ENCODE data around the gene ZNF654. TPM values are rescaled to one million over a fixed set of nuclear protein-coding genes. Genes with fewer than 3 reads are reported as not detected.

The ZNF654 gene
- total and polyA plus RNA-seq, 2 experiments from 2014 or later = 6.2 to 7.5 TPM

DNA sequence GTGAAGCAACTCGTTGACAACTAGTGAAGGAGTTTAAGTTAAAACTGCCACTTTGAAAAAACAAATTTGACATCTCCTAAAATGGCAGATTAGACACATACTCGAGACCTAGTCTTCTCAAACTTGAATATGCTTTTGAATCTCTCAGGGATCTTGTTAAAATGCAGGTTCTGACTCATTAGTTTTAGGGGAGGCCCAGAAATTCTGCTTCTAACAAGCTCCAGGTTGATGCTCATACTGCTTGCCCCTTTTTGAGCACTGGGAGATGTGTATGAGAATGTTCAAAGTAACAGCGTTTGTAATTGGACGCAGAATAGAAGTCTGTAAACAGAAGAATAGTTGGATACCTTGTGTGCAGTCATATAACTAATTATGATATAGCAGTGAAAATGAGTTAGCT lies 92.3 kb downstream of the ZNF654 start (continued):
- TF ChIP-seq, protein P1, sequence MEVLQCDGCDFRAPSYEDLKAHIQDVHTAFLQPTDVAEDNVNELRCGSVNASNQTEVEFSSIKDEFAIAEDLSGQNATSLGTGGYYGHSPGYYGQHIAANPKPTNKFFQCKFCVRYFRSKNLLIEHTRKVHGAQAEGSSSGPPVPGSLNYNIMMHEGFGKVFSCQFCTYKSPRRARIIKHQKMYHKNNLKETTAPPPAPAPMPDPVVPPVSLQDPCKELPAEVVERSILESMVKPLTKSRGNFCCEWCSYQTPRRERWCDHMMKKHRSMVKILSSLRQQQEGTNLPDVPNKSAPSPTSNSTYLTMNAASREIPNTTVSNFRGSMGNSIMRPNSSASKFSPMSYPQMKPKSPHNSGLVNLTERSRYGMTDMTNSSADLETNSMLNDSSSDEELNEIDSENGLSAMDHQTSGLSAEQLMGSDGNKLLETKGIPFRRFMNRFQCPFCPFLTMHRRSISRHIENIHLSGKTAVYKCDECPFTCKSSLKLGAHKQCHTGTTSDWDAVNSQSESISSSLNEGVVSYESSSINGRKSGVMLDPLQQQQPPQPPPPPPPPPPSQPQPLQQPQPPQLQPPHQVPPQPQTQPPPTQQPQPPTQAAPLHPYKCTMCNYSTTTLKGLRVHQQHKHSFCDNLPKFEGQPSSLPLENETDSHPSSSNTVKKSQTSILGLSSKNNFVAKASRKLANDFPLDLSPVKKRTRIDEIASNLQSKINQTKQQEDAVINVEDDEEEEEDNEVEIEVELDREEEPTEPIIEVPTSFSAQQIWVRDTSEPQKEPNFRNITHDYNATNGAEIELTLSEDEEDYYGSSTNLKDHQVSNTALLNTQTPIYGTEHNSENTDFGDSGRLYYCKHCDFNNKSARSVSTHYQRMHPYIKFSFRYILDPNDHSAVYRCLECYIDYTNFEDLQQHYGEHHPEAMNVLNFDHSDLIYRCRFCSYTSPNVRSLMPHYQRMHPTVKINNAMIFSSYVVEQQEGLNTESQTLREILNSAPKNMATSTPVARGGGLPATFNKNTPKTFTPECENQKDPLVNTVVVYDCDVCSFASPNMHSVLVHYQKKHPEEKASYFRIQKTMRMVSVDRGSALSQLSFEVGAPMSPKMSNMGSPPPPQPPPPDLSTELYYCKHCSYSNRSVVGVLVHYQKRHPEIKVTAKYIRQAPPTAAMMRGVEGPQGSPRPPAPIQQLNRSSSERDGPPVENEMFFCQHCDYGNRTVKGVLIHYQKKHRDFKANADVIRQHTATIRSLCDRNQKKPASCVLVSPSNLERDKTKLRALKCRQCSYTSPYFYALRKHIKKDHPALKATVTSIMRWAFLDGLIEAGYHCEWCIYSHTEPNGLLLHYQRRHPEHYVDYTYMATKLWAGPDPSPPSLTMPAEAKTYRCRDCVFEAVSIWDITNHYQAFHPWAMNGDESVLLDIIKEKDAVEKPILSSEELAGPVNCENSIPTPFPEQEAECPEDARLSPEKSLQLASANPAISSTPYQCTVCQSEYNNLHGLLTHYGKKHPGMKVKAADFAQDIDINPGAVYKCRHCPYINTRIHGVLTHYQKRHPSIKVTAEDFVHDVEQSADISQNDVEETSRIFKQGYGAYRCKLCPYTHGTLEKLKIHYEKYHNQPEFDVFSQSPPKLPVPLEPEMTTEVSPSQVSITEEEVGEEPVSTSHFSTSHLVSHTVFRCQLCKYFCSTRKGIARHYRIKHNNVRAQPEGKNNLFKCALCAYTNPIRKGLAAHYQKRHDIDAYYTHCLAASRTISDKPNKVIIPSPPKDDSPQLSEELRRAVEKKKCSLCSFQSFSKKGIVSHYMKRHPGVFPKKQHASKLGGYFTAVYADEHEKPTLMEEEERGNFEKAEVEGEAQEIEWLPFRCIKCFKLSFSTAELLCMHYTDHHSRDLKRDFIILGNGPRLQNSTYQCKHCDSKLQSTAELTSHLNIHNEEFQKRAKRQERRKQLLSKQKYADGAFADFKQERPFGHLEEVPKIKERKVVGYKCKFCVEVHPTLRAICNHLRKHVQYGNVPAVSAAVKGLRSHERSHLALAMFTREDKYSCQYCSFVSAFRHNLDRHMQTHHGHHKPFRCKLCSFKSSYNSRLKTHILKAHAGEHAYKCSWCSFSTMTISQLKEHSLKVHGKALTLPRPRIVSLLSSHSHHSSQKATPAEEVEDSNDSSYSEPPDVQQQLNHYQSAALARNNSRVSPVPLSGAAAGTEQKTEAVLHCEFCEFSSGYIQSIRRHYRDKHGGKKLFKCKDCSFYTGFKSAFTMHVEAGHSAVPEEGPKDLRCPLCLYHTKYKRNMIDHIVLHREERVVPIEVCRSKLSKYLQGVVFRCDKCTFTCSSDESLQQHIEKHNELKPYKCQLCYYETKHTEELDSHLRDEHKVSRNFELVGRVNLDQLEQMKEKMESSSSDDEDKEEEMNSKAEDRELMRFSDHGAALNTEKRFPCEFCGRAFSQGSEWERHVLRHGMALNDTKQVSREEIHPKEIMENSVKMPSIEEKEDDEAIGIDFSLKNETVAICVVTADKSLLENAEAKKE (CRISPR knock-in tag; IDR thresholded peaks at IDR 0.05) = no peak
- no peak for TF ChIP-seq JUNB (IDR thresholded peaks at IDR 0.05; ENCODE audit: unreplicated experiment)
- TF ChIP-seq STAT1 (IDR thresholded peaks at IDR 0.05; ENCODE audit: unreplicated experiment) = no peak
- TF ChIP-seq ZNF114 (CRISPR knock-in tag; IDR thresholded peaks at IDR 0.05) = no peak

DNA sequence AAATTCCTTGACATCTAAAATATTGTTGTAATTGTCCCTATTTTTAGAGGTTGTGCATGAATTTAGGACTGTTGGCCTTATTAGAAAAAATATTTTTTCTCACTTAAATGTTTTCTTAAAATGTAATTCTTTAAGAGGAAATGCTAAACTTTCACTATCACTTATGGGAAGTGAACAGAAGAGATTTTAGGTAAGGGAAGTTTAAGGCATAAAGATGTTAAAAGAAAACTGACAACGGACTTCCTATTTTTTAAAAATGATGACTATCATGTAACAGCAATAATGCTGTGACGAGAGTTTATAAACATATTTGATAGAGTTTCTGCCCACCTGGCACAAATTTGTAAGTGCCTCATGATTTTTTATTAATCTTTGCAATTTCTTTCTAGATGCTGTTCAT lies 93.8 kb downstream of the ZNF654 start:
- ATAC-seq = no peak
- peaks cover 11% of the 10 kb centered on the region; the same call in 1 of the 2 replicates for H3K4me1 ChIP-seq (ENCODE audit: insufficient read depth)
- peaks cover 13% of the 10 kb centered on the region; the same call in 1 of the 2 replicates for H4K20me1 ChIP-seq (replicated peaks; ENCODE audit: insufficient read depth)
- peaks cover 33% of the 10 kb centered on the region for H3K36me3 ChIP-seq (ENCODE audit: insufficient read depth)
- no peak overlapping the region for H3K4me3 Mint-ChIP-seq
- H3K9me3 Mint-ChIP-seq = no peaks in the 10 kb centered on the region
- no peak overlapping the region for H2AFZ ChIP-seq
- no peak overlapping the region for H3K27ac Mint-ChIP-seq
- no peak overlapping the region for H3K4me3 ChIP-seq
- H3K36me3 Mint-ChIP-seq (ENCODE audit: low read depth) = peaks cover 45% of the 10 kb centered on the region
- no peak overlapping the region for H3K4me2 ChIP-seq
- H3K27me3 ChIP-seq (ENCODE audit: insufficient read depth) = no peaks in the 10 kb centered on the region
- peaks cover 15% of the 10 kb centered on the region for H3K4me1 Mint-ChIP-seq
- peaks cover 91% of the 10 kb centered on the region for H3K79me2 ChIP-seq (replicated peaks; ENCODE audit: insufficient read depth)
- H3K27me3 Mint-ChIP-seq (ENCODE audit: insufficient read depth, low read depth, poor library complexity) = peaks cover 10% of the 10 kb centered on the region
- no peaks in the 10 kb centered on the region for H3F3A ChIP-seq (replicated peaks; ENCODE audit: low read depth)
- no peaks in the 10 kb centered on the region for H3K9me2 ChIP-seq (ENCODE audit: insufficient read depth)
- H3K27ac ChIP-seq (ENCODE audit: low read depth) = no peak overlapping the region
- no peak for DNase-seq (ENCODE audit: low spot score)
- TF ChIP-seq CREB1 (CRISPR knock-in tag; IDR thresholded peaks at IDR 0.05; ENCODE audit: low read depth) (no peak), ZNF331 (CRISPR knock-in tag; IDR thresholded peaks at IDR 0.05; ENCODE audit: low read depth) (no peak), POLR2AphosphoS5 (IDR thresholded peaks at IDR 0.05; ENCODE audit: low read depth) (no peak), EZH2 (IDR thresholded peaks at IDR 0.05; ENCODE audit: low read depth, unreplicated experiment) (no peak), JUNB (IDR thresholded peaks at IDR 0.05; ENCODE audit: unreplicated experiment) (no peak), STAT1 (IDR thresholded peaks at IDR 0.05; ENCODE audit: unreplicated experiment) (no peak), NANOG (IDR thresholded peaks at IDR 0.05; ENCODE audit: borderline replicate concordance) (no peak), ZNF114 (CRISPR knock-in tag; IDR thresholded peaks at IDR 0.05) (no peak), EZH2phosphoT487 (IDR thresholded peaks at IDR 0.05; ENCODE audit: unreplicated experiment) (no peak)
- TF ChIP-seq, protein P2, sequence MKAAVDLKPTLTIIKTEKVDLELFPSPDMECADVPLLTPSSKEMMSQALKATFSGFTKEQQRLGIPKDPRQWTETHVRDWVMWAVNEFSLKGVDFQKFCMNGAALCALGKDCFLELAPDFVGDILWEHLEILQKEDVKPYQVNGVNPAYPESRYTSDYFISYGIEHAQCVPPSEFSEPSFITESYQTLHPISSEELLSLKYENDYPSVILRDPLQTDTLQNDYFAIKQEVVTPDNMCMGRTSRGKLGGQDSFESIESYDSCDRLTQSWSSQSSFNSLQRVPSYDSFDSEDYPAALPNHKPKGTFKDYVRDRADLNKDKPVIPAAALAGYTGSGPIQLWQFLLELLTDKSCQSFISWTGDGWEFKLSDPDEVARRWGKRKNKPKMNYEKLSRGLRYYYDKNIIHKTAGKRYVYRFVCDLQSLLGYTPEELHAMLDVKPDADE (IDR thresholded peaks at IDR 0.05) = no peak
- TF ChIP-seq, protein P3, sequence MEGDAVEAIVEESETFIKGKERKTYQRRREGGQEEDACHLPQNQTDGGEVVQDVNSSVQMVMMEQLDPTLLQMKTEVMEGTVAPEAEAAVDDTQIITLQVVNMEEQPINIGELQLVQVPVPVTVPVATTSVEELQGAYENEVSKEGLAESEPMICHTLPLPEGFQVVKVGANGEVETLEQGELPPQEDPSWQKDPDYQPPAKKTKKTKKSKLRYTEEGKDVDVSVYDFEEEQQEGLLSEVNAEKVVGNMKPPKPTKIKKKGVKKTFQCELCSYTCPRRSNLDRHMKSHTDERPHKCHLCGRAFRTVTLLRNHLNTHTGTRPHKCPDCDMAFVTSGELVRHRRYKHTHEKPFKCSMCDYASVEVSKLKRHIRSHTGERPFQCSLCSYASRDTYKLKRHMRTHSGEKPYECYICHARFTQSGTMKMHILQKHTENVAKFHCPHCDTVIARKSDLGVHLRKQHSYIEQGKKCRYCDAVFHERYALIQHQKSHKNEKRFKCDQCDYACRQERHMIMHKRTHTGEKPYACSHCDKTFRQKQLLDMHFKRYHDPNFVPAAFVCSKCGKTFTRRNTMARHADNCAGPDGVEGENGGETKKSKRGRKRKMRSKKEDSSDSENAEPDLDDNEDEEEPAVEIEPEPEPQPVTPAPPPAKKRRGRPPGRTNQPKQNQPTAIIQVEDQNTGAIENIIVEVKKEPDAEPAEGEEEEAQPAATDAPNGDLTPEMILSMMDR (conservative IDR thresholded peaks at IDR 0.05; ENCODE audit: low read depth in 2 of 2) = no peak
